GM19455 (cell line): ENCODE measurements around the gene NTM.

Experiments
- ATAC-seq: cut with Tn5 transposase; IDR thresholded peaks from one replicate; pipeline ENCODE4 v1.9.1; 2021; ENCODE audit not compliant: unreplicated experiment

Gene NTM

GRCh38 chr11:132115454-132115853, 745.0 kb downstream of the NTM start:
- no peak for ATAC-seq

- no peak for ATAC-seq
These were observed 746.1 kb downstream of the NTM start for GRCh38 chr11:132116516-132116915.

GRCh38 chr11:132118661-132119060, 748.2 kb downstream of the NTM start:
- ATAC-seq, result no peak

- no peak for ATAC-seq
These were observed 749.2 kb downstream of the NTM start for GRCh38 chr11:132119573-132119972.

GRCh38 chr11:132122735-132123134, 752.3 kb downstream of the NTM start:
- no peak for ATAC-seq

- ATAC-seq, result peak; percentile 26
These were observed 753.0 kb downstream of the NTM start for GRCh38 chr11:132123449-132123848.

- peak; percentile 42 for ATAC-seq
These were observed 753.7 kb downstream of the NTM start for GRCh38 chr11:132123854-132124835.

- peak; percentile 42 for ATAC-seq
These were observed 755.8 kb downstream of the NTM start for GRCh38 chr11:132125988-132126871.

GRCh38 chr11:132126973-132127899, 756.8 kb downstream of the NTM start:
- no peak for ATAC-seq

GRCh38 chr11:132127900-132128288, 757.5 kb downstream of the NTM start:
- ATAC-seq, result no peak

GRCh38 chr11:132131047-132131446, 760.6 kb downstream of the NTM start:
- no peak for ATAC-seq

GRCh38 chr11:132131961-132132360, 761.5 kb downstream of the NTM start:
- ATAC-seq, result no peak

GRCh38 chr11:132134322-132134721, 763.9 kb downstream of the NTM start:
- no peak for ATAC-seq

GRCh38 chr11:132137289-132137980, 767.0 kb downstream of the NTM start:
- ATAC-seq, result no peak

- ATAC-seq, result no peak
These were observed 767.5 kb downstream of the NTM start for GRCh38 chr11:132137981-132138313.

GRCh38 chr11:132139181-132139580, 768.8 kb downstream of the NTM start:
- no peak for ATAC-seq

GRCh38 chr11:132140056-132140455, 769.6 kb downstream of the NTM start:
- no peak for ATAC-seq

- no peak for ATAC-seq
These were observed 771.7 kb downstream of the NTM start for GRCh38 chr11:132142121-132142520.

GRCh38 chr11:132142554-132142953, 772.1 kb downstream of the NTM start:
- no peak for ATAC-seq

GRCh38 chr11:132147464-132147863, 777.0 kb downstream of the NTM start:
- ATAC-seq, result no peak
